Adrenal gland (tissue), 5 donors: ENCODE data around the gene IKZF5.

Source experiments
- POLR2A ChIP-seq, 2 donors: fragments of 450-650 bp; IDR thresholded peaks; one replicate each; pipeline ENCODE4 v1.6.1; 2017; ENCODE audit warnings: antibody characterized with exemption in 2 of 2, mild to moderate bottlenecking in 2 of 2, moderate library complexity in 1 of 2
- TF ChIP-seq, protein P1 (sequence below), 6 experiments: fragments of 450-650 bp in 4 of 6; fragments of 200-600 bp in 2 of 6; sonication (generic) in 1 of 6; IDR thresholded peaks; 1 replicate in 5 of 6; 2 replicates in 1 of 6; pipeline versions ENCODE4 v1.5.1 to v1.8.0; 2016 to 2021; ENCODE audit warnings: antibody characterized with exemption in 6 of 6, mild to moderate bottlenecking in 2 of 6, moderate library complexity in 1 of 6
- donor health status: DM: no; HTN: no; CAD: no.

DNA sequence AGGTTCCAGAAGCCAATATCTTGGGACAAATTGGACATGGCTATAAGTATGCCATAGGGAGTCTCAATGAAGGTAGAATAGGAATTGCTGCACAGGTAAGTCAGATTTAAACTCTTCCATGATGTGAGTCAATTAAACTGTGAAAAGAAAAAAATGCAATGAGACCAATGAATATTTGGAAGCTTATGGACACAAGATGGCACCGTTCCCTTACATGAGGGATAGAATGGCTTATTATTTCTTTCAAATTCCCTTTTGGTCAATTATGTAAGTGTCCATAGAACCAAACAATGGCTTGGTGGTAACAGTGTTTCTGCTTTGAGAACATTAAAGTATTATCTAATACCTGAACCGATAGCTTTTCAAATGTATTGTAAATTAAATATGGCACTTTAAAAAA, 35.8 kb upstream of the IKZF5 start:
- TF ChIP-seq, protein P1, sequence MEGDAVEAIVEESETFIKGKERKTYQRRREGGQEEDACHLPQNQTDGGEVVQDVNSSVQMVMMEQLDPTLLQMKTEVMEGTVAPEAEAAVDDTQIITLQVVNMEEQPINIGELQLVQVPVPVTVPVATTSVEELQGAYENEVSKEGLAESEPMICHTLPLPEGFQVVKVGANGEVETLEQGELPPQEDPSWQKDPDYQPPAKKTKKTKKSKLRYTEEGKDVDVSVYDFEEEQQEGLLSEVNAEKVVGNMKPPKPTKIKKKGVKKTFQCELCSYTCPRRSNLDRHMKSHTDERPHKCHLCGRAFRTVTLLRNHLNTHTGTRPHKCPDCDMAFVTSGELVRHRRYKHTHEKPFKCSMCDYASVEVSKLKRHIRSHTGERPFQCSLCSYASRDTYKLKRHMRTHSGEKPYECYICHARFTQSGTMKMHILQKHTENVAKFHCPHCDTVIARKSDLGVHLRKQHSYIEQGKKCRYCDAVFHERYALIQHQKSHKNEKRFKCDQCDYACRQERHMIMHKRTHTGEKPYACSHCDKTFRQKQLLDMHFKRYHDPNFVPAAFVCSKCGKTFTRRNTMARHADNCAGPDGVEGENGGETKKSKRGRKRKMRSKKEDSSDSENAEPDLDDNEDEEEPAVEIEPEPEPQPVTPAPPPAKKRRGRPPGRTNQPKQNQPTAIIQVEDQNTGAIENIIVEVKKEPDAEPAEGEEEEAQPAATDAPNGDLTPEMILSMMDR (IDR thresholded peaks at IDR 0.05) = no peak
- TF ChIP-seq POLR2A (IDR thresholded peaks at IDR 0.05) = no peak
